Ureter (tissue), 1 donor: ENCODE measurements around the gene DENND6B. TPM values are rescaled to one million over a fixed set of nuclear protein-coding genes. Genes with fewer than 3 reads are reported as not detected.

ENCODE experiments used
- DNase-seq: peaks from one replicate; pipeline ENCODE4 v3.0.0-alpha.2; 2020; ENCODE audit warnings: low spot score
- total RNA-seq: library from RNA; stranded (reverse); gene quantifications from one replicate; pipeline ENCODE4 v1.2.4, GENCODE V29; 2023
- donor health status: DM: yes; HTN: yes; CAD: no.

The DENND6B gene
- total RNA-seq, 1 donor from 2014 or later: 21.4 TPM

GRCh38 chr22:50315289-50316113 is 11.3 kb downstream of the DENND6B start:
- no peak for DNase-seq

GRCh38 chr22:50314455-50315288 is 12.1 kb downstream of the DENND6B start:
- DNase-seq: no peak

- DNase-seq: no peak
Measured at GRCh38 chr22:50314081-50314454, 12.7 kb downstream of the DENND6B start.

- DNase-seq: no peak
Measured at GRCh38 chr22:50313600-50313999, 13.2 kb downstream of the DENND6B start.

- DNase-seq: no peak
Measured at GRCh38 chr22:50313021-50313420, 13.8 kb downstream of the DENND6B start.

GRCh38 chr22:50312371-50312770 is 14.4 kb downstream of the DENND6B start:
- no peak for DNase-seq

GRCh38 chr22:50311606-50312351 is 15.0 kb downstream of the DENND6B start:
- DNase-seq: no peak

GRCh38 chr22:50310949-50311444 is 15.8 kb downstream of the DENND6B start:
- DNase-seq: no peak

GRCh38 chr22:50310031-50310722 is 16.6 kb downstream of the DENND6B start:
- DNase-seq: peak; percentile 42

GRCh38 chr22:50309601-50309991 is 17.2 kb downstream of the DENND6B start:
- peak; percentile 41 for DNase-seq

GRCh38 chr22:50308986-50309600 is 17.7 kb downstream of the DENND6B start:
- DNase-seq: peak; percentile 44

- DNase-seq: peak; percentile 85
Measured at GRCh38 chr22:50308597-50308935, 18.2 kb downstream of the DENND6B start.

GRCh38 chr22:50307890-50308596 is 18.8 kb downstream of the DENND6B start:
- no peak for DNase-seq

GRCh38 chr22:50306753-50307749 is 19.8 kb downstream of the DENND6B start, which contains the start of gene PLXNB2:
TSS of gene PLXNB2 (minus strand) at chr22:50307646. CDS start at chr22:50290584, 17,062 bp downstream.
- peak; percentile 82 for DNase-seq

GRCh38 chr22:50305923-50306566 is 20.8 kb downstream of the DENND6B start:
- DNase-seq: peak; percentile 94

GRCh38 chr22:50305393-50305922 is 21.4 kb downstream of the DENND6B start:
- DNase-seq: no peak

GRCh38 chr22:50304528-50305392 is 22.1 kb downstream of the DENND6B start:
- no peak for DNase-seq
